Measurements from ENCODE around the gene PPP1R13L. TPM values are rescaled to one million over a fixed set of nuclear protein-coding genes. Genes with fewer than 3 reads are reported as not detected.

PPP1R13L gene
- total RNA-seq, 2 experiments from 2014 or later = 7.8 to 15.5 TPM

DNA sequence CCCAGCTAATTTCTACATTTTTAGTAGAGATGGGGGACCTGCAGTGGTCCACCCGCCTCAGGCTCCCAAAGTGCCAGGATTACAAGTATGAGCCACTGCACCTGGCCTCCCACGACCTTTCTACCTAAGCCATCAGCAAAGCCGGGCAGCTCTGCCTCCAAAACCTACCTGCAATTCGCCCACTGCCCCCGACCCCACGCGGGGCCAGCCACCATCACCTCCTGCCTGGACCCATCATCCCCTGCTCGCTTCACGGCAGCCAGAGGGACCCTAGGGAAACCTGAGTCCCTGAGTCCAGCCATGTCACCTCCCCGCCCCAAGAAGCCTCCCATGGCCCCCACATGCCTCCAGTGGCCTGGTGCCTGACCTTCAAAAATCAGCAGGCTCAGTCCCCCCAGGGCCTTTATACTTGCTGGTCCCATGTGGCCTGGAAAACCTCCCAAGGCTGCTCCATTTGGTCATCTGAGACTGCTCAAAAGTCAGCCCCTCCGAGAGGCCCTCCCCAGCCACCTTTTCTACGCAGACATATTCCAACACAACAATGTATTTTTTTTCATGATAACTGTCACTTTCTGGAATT is 46.6 kb downstream of the PPP1R13L start:
- no peak for TF ChIP-seq EZH2phosphoT487 (IDR thresholded peaks at IDR 0.05; ENCODE audit: borderline replicate concordance, low read depth, low read length)
- TF ChIP-seq CTCF (conservative IDR thresholded peaks at IDR 0.05; ENCODE audit: low read length) = no peak
- ChIA-PET CTCF (ENCODE audit: unreplicated experiment) (no interaction called here), POLR2A (no interaction called here)
- intact Hi-C loops (cut with micrococcal nuclease; ENCODE audit: unreplicated experiment) = no loop called here
- H3K9me3 ChIP-seq (ENCODE audit: low read length) = no peaks in the 10 kb centered on the region
- DNase-seq (ENCODE audit: low spot score) = no peak
- H3K4me1 ChIP-seq (ENCODE audit: insufficient read depth, low read length, poor library complexity, severe bottlenecking) = no peaks in the 10 kb centered on the region
- BruUV-seq (replicated peaks) = no TSS peak
- no peak overlapping the region for H3K4me3 ChIP-seq (ENCODE audit: low read depth, low read length, poor library complexity, severe bottlenecking)
- no peak overlapping the region for H2AFZ ChIP-seq (ENCODE audit: low read length)
- H3K36me3 ChIP-seq (ENCODE audit: insufficient read depth, low read length) = peaks cover 29% of the 10 kb centered on the region
- no peaks in the 10 kb centered on the region for H3K9me2 ChIP-seq (ENCODE audit: insufficient read depth, low read length)
- no peaks in the 10 kb centered on the region for H3K79me2 ChIP-seq (ENCODE audit: insufficient read depth, low read depth, low read length)
- no peaks in the 10 kb centered on the region for H4K20me1 ChIP-seq (ENCODE audit: insufficient read depth, low read length)
- H3K27ac ChIP-seq (ENCODE audit: low read depth, low read length, poor library complexity, severe bottlenecking) = no peak overlapping the region
- H3K4me2 ChIP-seq (ENCODE audit: low read length) = no peak overlapping the region

DNA sequence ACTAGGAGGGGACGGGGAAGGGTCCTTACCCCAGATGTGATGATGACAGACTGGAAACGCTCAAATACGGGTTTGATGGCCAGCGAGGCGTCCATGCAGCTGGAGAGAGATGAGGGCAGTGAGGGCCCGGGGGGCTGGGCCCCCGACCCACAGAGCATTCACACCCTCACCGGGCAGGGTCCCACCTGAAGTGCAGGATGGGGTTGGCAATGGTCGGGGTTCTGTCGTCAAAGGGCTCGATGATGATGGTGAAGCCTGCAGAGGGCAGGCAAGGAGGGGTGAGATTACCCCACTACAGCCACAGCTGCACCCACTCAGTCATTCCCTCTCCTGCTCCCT is 47.5 kb downstream of the PPP1R13L start:
- no TSS peak for BruUV-seq (replicated peaks)
- CTCF ChIA-PET (ENCODE audit: unreplicated experiment) = no interaction called here

More for the DNA sequence above, 47.5 kb downstream of the PPP1R13L start:
- Histone ChIP-seq H3K4me2 (ENCODE audit: low read length) (no peak overlapping the region), H4K20me1 (ENCODE audit: insufficient read depth, low read length) (no peaks in the 10 kb centered on the region), H3K27ac (ENCODE audit: low read depth, low read length, poor library complexity, severe bottlenecking) (no peak overlapping the region), H2AFZ (ENCODE audit: low read length) (no peak overlapping the region), H3K9me3 (ENCODE audit: low read length) (no peaks in the 10 kb centered on the region), H3K4me1 (ENCODE audit: insufficient read depth, low read length, poor library complexity, severe bottlenecking) (no peaks in the 10 kb centered on the region), H3K36me3 (ENCODE audit: insufficient read depth, low read length) (peaks cover 29% of the 10 kb centered on the region), H3K79me2 (ENCODE audit: insufficient read depth, low read depth, low read length) (no peaks in the 10 kb centered on the region), H3K4me3 (ENCODE audit: low read depth, low read length, poor library complexity, severe bottlenecking) (no peak overlapping the region), H3K9me2 (ENCODE audit: insufficient read depth, low read length) (no peaks in the 10 kb centered on the region)
- POLR2A ChIA-PET = no interaction called here
- intact Hi-C loops (cut with micrococcal nuclease; ENCODE audit: unreplicated experiment) = no loop called here
- no peak for DNase-seq (ENCODE audit: low spot score)
- TF ChIP-seq CTCF (conservative IDR thresholded peaks at IDR 0.05; ENCODE audit: low read length) = no peak

Data from OCI-LY7 (cell line).